Spinal cord (tissue), 10 donors: ENCODE results near the gene PSMA4. TPM values are rescaled to one million over a fixed set of nuclear protein-coding genes. Genes with fewer than 3 reads are reported as not detected.

Source experiments
- DNase-seq, 6 donors: peaks; one replicate each; pipeline versions ENCODE4 v3.0.0 to v3.0.0-alpha.2; 2013 to 2015; ENCODE audit warnings: low spot score in 6 of 6, low read depth in 4 of 6
- H3K27ac ChIP-seq: one replicate; pipeline ENCODE4 v1.5.1; 2013; ENCODE audit warnings: low read depth, low read length, control low read depth
- H3K27me3 ChIP-seq: one replicate; pipeline ENCODE4 v1.6.1; 2013; ENCODE audit warnings: low read length; ENCODE audit not compliant: control insufficient read depth, insufficient read depth
- H3K36me3 ChIP-seq: one replicate; pipeline ENCODE4 v1.6.1; 2013; ENCODE audit warnings: low read length; ENCODE audit not compliant: control insufficient read depth, insufficient read depth
- H3K4me1 ChIP-seq: one replicate; pipeline ENCODE4 v1.6.1; 2013; ENCODE audit warnings: low read length; ENCODE audit not compliant: control insufficient read depth, insufficient read depth
- H3K4me3 ChIP-seq: one replicate; pipeline ENCODE4 v1.5.1; 2013; ENCODE audit warnings: low read depth, low read length, control low read depth
- H3K9me3 ChIP-seq: one replicate; pipeline ENCODE4 v1.6.1; 2013; ENCODE audit warnings: low read length; ENCODE audit not compliant: control insufficient read depth, insufficient read depth
- WGBS: methylation state at CpG from one replicate; pipeline ENCODE4 v1.1.5; 2013; ENCODE audit warnings: missing lambda C conversion rate; ENCODE audit not compliant: insufficient coverage; 5-methylcytosine and 5-hydroxymethylcytosine counted together
- long read RNA-seq, 4 donors: transcript quantifications; one replicate each; lab custom pipeline, GENCODE V29; 2026
- polyA plus RNA-seq, 2 donors: library from polyadenylated mRNA; unstranded; fragments of 120-200 nt; gene quantifications; one replicate each; pipeline ENCODE4 v1.2.1, GENCODE V29; 2013; ENCODE audit not compliant: insufficient read length in 2 of 2
- total RNA-seq, 2 donors: library from RNA; depleted of rRNA in 1 of 2; stranded (reverse); fragments of 120-200 nt in 1 of 2; fragments of >200 nt in 1 of 2; gene quantifications; one replicate each; pipeline versions ENCODE4 v1.2.3 to v1.2.4, GENCODE V29; 2013 to 2014
- donor health status: healthy.

Gene PSMA4
- total RNA-seq: 100 to 1,000 TPM; 168 to 201 TPM
- 100 to 1,000 TPM; 177 to 188 TPM for polyA plus RNA-seq
- long read RNA-seq, donor 1, full-length matches to known transcripts: 122 of 360 reads
- long read RNA-seq, donor 1, partial matches to known transcripts: 238 of 360 reads
- long read RNA-seq, donor 1, other reads (novel, unspliced or antisense): 0 of 360 reads
- long read RNA-seq, donor 2, full-length matches to known transcripts: 42 of 74 reads
- long read RNA-seq, donor 2, partial matches to known transcripts: 32 of 74 reads
- long read RNA-seq, donor 2, other reads (novel, unspliced or antisense): 0 of 74 reads
- long read RNA-seq, donor 3, full-length matches to known transcripts: 44 of 77 reads
- long read RNA-seq, donor 3, partial matches to known transcripts: 33 of 77 reads
- long read RNA-seq, donor 3, other reads (novel, unspliced or antisense): 0 of 77 reads
- long read RNA-seq, donor 4, full-length matches to known transcripts: 161 of 615 reads
- long read RNA-seq, donor 4, partial matches to known transcripts: 446 of 615 reads
- long read RNA-seq, donor 4, other reads (novel, unspliced or antisense): 8 of 615 reads

GRCh38 chr15:78540141-78540870 is at the start of gene PSMA4:
TSS of gene PSMA4 (plus strand) at chr15:78540444. CDS start at chr15:78541928, 1,484 bp downstream.
- no peaks in the 10 kb centered on the region for H3K27me3 ChIP-seq
- peak within 1 kb of the TSS; percentile 98 for H3K27ac ChIP-seq
- DNase-seq: peak; percentile 78 to 98 (median 90)
- no peaks in the 10 kb centered on the region for H3K9me3 ChIP-seq
- WGBS: under 1% methylated on average over 55 of the region's 56 CpGs
- H3K36me3 ChIP-seq: peaks cover 9% of the 10 kb centered on the region
- peak within 1 kb of the TSS; percentile 94 for H3K4me3 ChIP-seq
- H3K4me1 ChIP-seq: peaks cover 7% of the 10 kb centered on the region

GRCh38 chr15:78492872-78493271 is 47.4 kb upstream of the PSMA4 start:
- no peaks in the 10 kb centered on the region for H3K9me3 ChIP-seq
- H3K4me1 ChIP-seq: peaks cover 5% of the 10 kb centered on the region
- no peaks in the 10 kb centered on the region for H3K27me3 ChIP-seq
- WGBS: no CpG with 5 or more reads among the region's 1 CpG
- no peak overlapping the region for H3K4me3 ChIP-seq
- peaks cover 28% of the 10 kb centered on the region for H3K36me3 ChIP-seq
- no peak for DNase-seq
- no peak overlapping the region for H3K27ac ChIP-seq

GRCh38 chr15:78501857-78502256 is 38.4 kb upstream of the PSMA4 start:
- no peak overlapping the region for H3K4me3 ChIP-seq
- no peak for DNase-seq
- H3K36me3 ChIP-seq: peaks cover 9% of the 10 kb centered on the region
- no peak overlapping the region for H3K27ac ChIP-seq
- H3K27me3 ChIP-seq: no peaks in the 10 kb centered on the region
- 95% methylated on average over 3 of the region's 4 CpGs for WGBS
- H3K9me3 ChIP-seq: no peaks in the 10 kb centered on the region
- peaks cover 2% of the 10 kb centered on the region for H3K4me1 ChIP-seq

- WGBS: 100% methylated on average over 1 of the region's 2 CpGs
- no peaks in the 10 kb centered on the region for H3K9me3 ChIP-seq
- no peak overlapping the region for H3K4me3 ChIP-seq
These were observed 37.6 kb upstream of the PSMA4 start for GRCh38 chr15:78502641-78503040.

GRCh38 chr15:78506971-78507830 is 33.0 kb upstream of the PSMA4 start, which contains the start of gene HYKK:
TSS of gene HYKK (plus strand) at chr15:78507577. CDS start at chr15:78513089, 5,512 bp downstream.
- WGBS: under 1% methylated on average over 63 of the region's 63 CpGs
- DNase-seq: peak; percentile 79 to 98 (median 84)
- H3K9me3 ChIP-seq: no peaks in the 10 kb centered on the region
- peaks cover 10% of the 10 kb centered on the region for H3K27me3 ChIP-seq
- H3K27ac ChIP-seq: peak within 1 kb of the TSS; percentile 65
- no peaks in the 10 kb centered on the region for H3K36me3 ChIP-seq
- H3K4me1 ChIP-seq: peaks cover 13% of the 10 kb centered on the region
- peak within 1 kb of the TSS; percentile 70 for H3K4me3 ChIP-seq

More at GRCh38 chr15:78502641-78503040, 37.6 kb upstream of the PSMA4 start:
- no peak for DNase-seq
- Histone ChIP-seq H3K36me3 (peaks cover 9% of the 10 kb centered on the region), H3K4me1 (peaks cover 8% of the 10 kb centered on the region), H3K27me3 (peaks cover 2% of the 10 kb centered on the region), H3K27ac (no peak overlapping the region)

- Histone ChIP-seq H3K4me1 (peaks cover 13% of the 10 kb centered on the region), H3K27ac (peak overlapping the region; percentile 65), H3K27me3 (peaks cover 10% of the 10 kb centered on the region), H3K9me3 (no peaks in the 10 kb centered on the region), H3K4me3 (peak overlapping the region; percentile 70), H3K36me3 (no peaks in the 10 kb centered on the region)
- DNase-seq: no peak
- 1% methylated on average over 12 of the region's 13 CpGs for whole genome bisulfite sequencing
These were observed 32.4 kb upstream of the PSMA4 start for GRCh38 chr15:78507831-78508160.

- 22% methylated on average over 2 of the region's 6 CpGs for WGBS
- peaks cover 10% of the 10 kb centered on the region for H3K27me3 ChIP-seq
These were observed 32.0 kb upstream of the PSMA4 start for GRCh38 chr15:78508272-78508671.

GRCh38 chr15:78509726-78510312 is 30.4 kb upstream of the PSMA4 start:
- no peak for DNase-seq

More at GRCh38 chr15:78508272-78508671, 32.0 kb upstream of the PSMA4 start:
- no peaks in the 10 kb centered on the region for H3K9me3 ChIP-seq
- peak overlapping the region; percentile 70 for H3K4me3 ChIP-seq
- no peak overlapping the region for H3K27ac ChIP-seq
- peaks cover 13% of the 10 kb centered on the region for H3K4me1 ChIP-seq
- no peaks in the 10 kb centered on the region for H3K36me3 ChIP-seq
- DNase-seq: no peak

More at GRCh38 chr15:78509726-78510312, 30.4 kb upstream of the PSMA4 start:
- H3K4me1 ChIP-seq: peaks cover 13% of the 10 kb centered on the region
- no peak overlapping the region for H3K4me3 ChIP-seq
- no peaks in the 10 kb centered on the region for H3K36me3 ChIP-seq
- no peak overlapping the region for H3K27ac ChIP-seq
- H3K27me3 ChIP-seq: peaks cover 10% of the 10 kb centered on the region
- no peaks in the 10 kb centered on the region for H3K9me3 ChIP-seq
- 83% methylated on average over 2 of the region's 6 CpGs for WGBS
